Left renal cortex interstitium (tissue), 4 donors: ENCODE data around the gene COQ8A. TPM values are rescaled to one million over a fixed set of nuclear protein-coding genes. Genes with fewer than 3 reads are reported as not detected.

Source experiments
- DNase-seq, 4 donors: peaks; one replicate each; pipeline ENCODE4 v3.0.0-alpha.2; 2013; ENCODE audit warnings: low read depth in 4 of 4, low spot score in 2 of 4, missing footprints in 1 of 4
- polyA plus RNA-seq, 4 donors: library from polyadenylated mRNA; unstranded; fragments of 120-200 nt; gene quantifications; one replicate each; pipeline ENCODE4 v1.2.1, GENCODE V29; 2013; ENCODE audit not compliant: insufficient read length in 4 of 4

COQ8A gene
- polyA plus RNA-seq, result 10 to 100 TPM; 28.5 to 33.1 (median 30.8) TPM

GRCh38 chr1:226940029-226940805, at the start of gene COQ8A:
TSS of gene COQ8A (plus strand) at chr1:226940294. CDS start at chr1:226961386, 21,092 bp downstream.
- DNase-seq, result peak; percentile 15 to 98 (median 96)

- DNase-seq, result no peak
Observed at GRCh38 chr1:226890331-226891108, 49.6 kb upstream of the COQ8A start.

GRCh38 chr1:226891346-226891745, 48.7 kb upstream of the COQ8A start:
- DNase-seq, result no peak

GRCh38 chr1:226891846-226892523, 48.1 kb upstream of the COQ8A start:
- no peak for DNase-seq

GRCh38 chr1:226892524-226892875, 47.6 kb upstream of the COQ8A start:
- no peak for DNase-seq

- no peak for DNase-seq
Observed at GRCh38 chr1:226893936-226894335, 46.2 kb upstream of the COQ8A start.

- DNase-seq, result no peak
Observed at GRCh38 chr1:226894826-226895225, 45.3 kb upstream of the COQ8A start.

- DNase-seq, result no peak
Observed at GRCh38 chr1:226895644-226896043, 44.5 kb upstream of the COQ8A start.

GRCh38 chr1:226898246-226898645, 41.8 kb upstream of the COQ8A start:
- DNase-seq, result no peak

- DNase-seq, result no peak
Observed at GRCh38 chr1:226901421-226901820, 38.7 kb upstream of the COQ8A start.

GRCh38 chr1:226902601-226903000, 37.5 kb upstream of the COQ8A start:
- DNase-seq, result no peak

- DNase-seq, result peak; percentile 37 to 57 (median 52)
Observed at GRCh38 chr1:226903819-226904716, 36.0 kb upstream of the COQ8A start.

- no peak for DNase-seq
Observed at GRCh38 chr1:226904772-226905171, 35.3 kb upstream of the COQ8A start.

GRCh38 chr1:226908419-226908818, 31.7 kb upstream of the COQ8A start:
- no peak for DNase-seq

- no peak for DNase-seq
Observed at GRCh38 chr1:226908913-226909312, 31.2 kb upstream of the COQ8A start.

GRCh38 chr1:226912587-226913176, 27.4 kb upstream of the COQ8A start:
- DNase-seq, result peak; percentile 17 to 41 (median 29)

GRCh38 chr1:226915672-226915995, 24.5 kb upstream of the COQ8A start:
- no peak for DNase-seq

- no peak for DNase-seq
Observed at GRCh38 chr1:226916497-226916896, 23.6 kb upstream of the COQ8A start.

- DNase-seq, result no peak
Observed at GRCh38 chr1:226919587-226919986, 20.5 kb upstream of the COQ8A start.

- no peak for DNase-seq
Observed at GRCh38 chr1:226919995-226920394, 20.1 kb upstream of the COQ8A start.
